Trophoblast cell (in vitro differentiated cells and primary cell): ENCODE results near the gene APBA1.

Experiments used
- DNase-seq, 2 donors: peaks; one replicate each; pipeline ENCODE4 v3.0.0-alpha.2; 2016
- H2AFZ ChIP-seq: 2 replicates; pipeline ENCODE4 v1.6.1; 2013; ENCODE audit warnings: low read length, moderate library complexity, mild to moderate bottlenecking; ENCODE audit not compliant: insufficient read depth, poor library complexity
- H2AK5ac ChIP-seq: 2 replicates; pipeline ENCODE4 v1.6.1; 2013; ENCODE audit warnings: mild to moderate bottlenecking, low read length
- H2BK120ac ChIP-seq: 2 replicates; pipeline ENCODE4 v1.6.1; 2013; ENCODE audit warnings: low read length, mild to moderate bottlenecking, moderate library complexity; ENCODE audit not compliant: insufficient read depth, poor library complexity
- H2BK12ac ChIP-seq: 2 replicates; pipeline ENCODE4 v1.6.1; 2013; ENCODE audit warnings: mild to moderate bottlenecking, low read length, moderate library complexity
- H2BK5ac ChIP-seq: 2 replicates; pipeline ENCODE4 v1.6.1; 2013; ENCODE audit warnings: low read length, low read depth, moderate library complexity, mild to moderate bottlenecking; ENCODE audit not compliant: poor library complexity
- H3K14ac ChIP-seq: 2 replicates; pipeline ENCODE4 v1.6.1; 2013; ENCODE audit warnings: mild to moderate bottlenecking, low read length
- H3K18ac ChIP-seq: 2 replicates; pipeline ENCODE4 v1.6.1; 2013; ENCODE audit warnings: mild to moderate bottlenecking, low read length
- H3K23ac ChIP-seq: 2 replicates; pipeline ENCODE4 v1.6.1; 2013; ENCODE audit warnings: low read length
- H3K27ac ChIP-seq: 2 replicates; pipeline ENCODE4 v1.5.1; 2013; ENCODE audit warnings: low read depth, mild to moderate bottlenecking, inconsistent platforms, low read length, moderate library complexity
- H3K27me3 ChIP-seq: 2 replicates; pipeline ENCODE4 v1.6.1; 2013; ENCODE audit warnings: inconsistent platforms, mild to moderate bottlenecking, low read length, moderate library complexity; ENCODE audit not compliant: insufficient read depth
- H3K36me3 ChIP-seq, 2 experiments: 1 replicate in 1 of 2; 2 replicates in 1 of 2; pipeline ENCODE4 v1.6.1; 2013; ENCODE audit warnings: low read length in 2 of 2, mild to moderate bottlenecking in 2 of 2, moderate library complexity in 1 of 2; ENCODE audit not compliant: insufficient read depth in 2 of 2, control insufficient read depth in 1 of 2
- H3K4ac ChIP-seq: 2 replicates; pipeline ENCODE4 v1.6.1; 2013; ENCODE audit warnings: low read depth, mild to moderate bottlenecking, low read length, moderate library complexity
- H3K4me1 ChIP-seq, 2 experiments: 1 replicate in 1 of 2; 2 replicates in 1 of 2; pipeline ENCODE4 v1.6.1; 2013; ENCODE audit warnings: low read length in 2 of 2, mild to moderate bottlenecking in 2 of 2, moderate library complexity in 1 of 2; ENCODE audit not compliant: insufficient read depth in 2 of 2, control insufficient read depth in 1 of 2
- H3K4me2 ChIP-seq: 2 replicates; pipeline ENCODE4 v1.6.1; 2013; ENCODE audit warnings: inconsistent platforms, mild to moderate bottlenecking, low read length, moderate library complexity
- H3K4me3 ChIP-seq: 2 replicates; pipeline ENCODE4 v1.5.1; 2013; ENCODE audit warnings: mild to moderate bottlenecking, low read depth, low read length, inconsistent platforms
- H3K79me1 ChIP-seq: one replicate; pipeline ENCODE4 v1.6.1; 2013; ENCODE audit warnings: low read length
- H3K79me2 ChIP-seq: 2 replicates; pipeline ENCODE4 v1.6.1; 2013; ENCODE audit warnings: low read length, mild to moderate bottlenecking; ENCODE audit not compliant: control insufficient read depth, insufficient read depth, poor library complexity
- H3K9ac ChIP-seq: 2 replicates; pipeline ENCODE4 v1.6.1; 2013; ENCODE audit warnings: mild to moderate bottlenecking, low read length
- H3K9me3 ChIP-seq: 2 replicates; pipeline ENCODE4 v1.6.1; 2013; ENCODE audit warnings: low read depth, mild to moderate bottlenecking, control low read depth, inconsistent platforms, low read length; ENCODE audit not compliant: insufficient read depth
- H4K12ac ChIP-seq: 2 replicates; pipeline ENCODE4 v1.6.1; 2013; ENCODE audit warnings: low read depth, mild to moderate bottlenecking, low read length, moderate library complexity
- H4K8ac ChIP-seq: 2 replicates; pipeline ENCODE4 v1.6.1; 2013; ENCODE audit warnings: low read depth, mild to moderate bottlenecking, low read length, moderate library complexity
- H4K91ac ChIP-seq: one replicate; pipeline ENCODE4 v1.6.1; 2013; ENCODE audit warnings: low read depth, mild to moderate bottlenecking, low read length, moderate library complexity
- WGBS: extraction: QIAGEN DNeasy Blood & Tissue Kit; methylation state at CpG from one replicate; pipeline ENCODE4 v1.1.7; 2013; ENCODE audit warnings: missing lambda C conversion rate; ENCODE audit not compliant: insufficient read length, insufficient coverage; ENCODE audit errors: extremely low coverage; 5-methylcytosine and 5-hydroxymethylcytosine counted together

Gene APBA1

GRCh38 chr9:69604568-69605219 is 67.5 kb downstream of the APBA1 start:
- WGBS, result no CpG with 5 or more reads among the region's 10 CpGs
- Histone ChIP-seq H4K8ac (no peak overlapping the region), H3K36me3 (no peaks in the 10 kb centered on the region), H3K9me3 (no peaks in the 10 kb centered on the region), H3K18ac (no peak overlapping the region), H2AFZ (no peak overlapping the region), H2BK120ac (no peak overlapping the region), H3K4ac (no peak overlapping the region), H3K9ac (no peak overlapping the region), H4K12ac (no peak overlapping the region), H2AK5ac (no peak overlapping the region), H3K4me1 (no peaks in the 10 kb centered on the region), H2BK5ac (no peak overlapping the region), H3K23ac (no peak overlapping the region), H3K27ac (no peak overlapping the region), H3K79me1 (no peaks in the 10 kb centered on the region), H3K4me3 (peak overlapping the region; percentile 43), H2BK12ac (no peak overlapping the region), H3K14ac (no peak overlapping the region), H3K27me3 (no peaks in the 10 kb centered on the region), H4K91ac (no peak overlapping the region), H3K4me2 (no peak overlapping the region), H3K79me2 (no peaks in the 10 kb centered on the region)
- no peak for DNase-seq

- Histone ChIP-seq H4K8ac (no peak overlapping the region), H2AK5ac (no peak overlapping the region), H4K12ac (no peak overlapping the region), H3K9me3 (no peaks in the 10 kb centered on the region), H3K14ac (no peak overlapping the region), H3K23ac (no peak overlapping the region), H2BK12ac (no peak overlapping the region), H3K4ac (no peak overlapping the region), H3K27me3 (no peaks in the 10 kb centered on the region), H3K9ac (no peak overlapping the region), H2AFZ (no peak overlapping the region), H3K79me2 (no peaks in the 10 kb centered on the region), H4K91ac (no peak overlapping the region), H2BK120ac (no peak overlapping the region), H3K27ac (no peak overlapping the region), H3K18ac (no peak overlapping the region), H2BK5ac (no peak overlapping the region), H3K4me1 (no peaks in the 10 kb centered on the region), H3K4me2 (no peak overlapping the region), H3K79me1 (no peaks in the 10 kb centered on the region), H3K4me3 (no peak overlapping the region), H3K36me3 (no peaks in the 10 kb centered on the region)
- DNase-seq, result no peak
- no CpG with 5 or more reads among the region's 5 CpGs for WGBS
These were observed 68.5 kb downstream of the APBA1 start for GRCh38 chr9:69603656-69604055.

DNA sequence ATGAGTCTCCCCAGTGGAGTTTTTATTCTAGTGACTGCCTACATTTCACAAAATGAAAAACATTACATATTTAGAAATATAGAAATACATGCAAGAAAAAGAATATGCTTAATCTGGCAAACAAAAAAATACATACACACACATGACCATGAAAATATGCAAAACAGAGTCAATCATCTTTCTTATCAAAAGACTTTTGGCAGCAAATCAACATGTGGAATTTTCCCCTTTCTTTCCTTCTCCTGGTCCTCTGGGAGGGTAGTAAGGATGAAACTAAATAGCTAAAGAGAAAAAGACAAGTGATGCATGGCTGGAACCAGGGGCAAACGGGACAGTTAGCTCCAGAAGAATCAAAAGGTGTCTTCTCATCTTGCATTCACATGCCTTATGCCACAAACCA is 69.4 kb downstream of the APBA1 start:
- H3K79me1 ChIP-seq, result no peaks in the 10 kb centered on the region
- no peaks in the 10 kb centered on the region for H3K36me3 ChIP-seq
- no peak overlapping the region for H3K23ac ChIP-seq
- H2BK12ac ChIP-seq, result no peak overlapping the region
- DNase-seq, result peak in 1 of 2 donors; percentile 7
- H3K79me2 ChIP-seq, result no peaks in the 10 kb centered on the region
- H2AFZ ChIP-seq, result no peak overlapping the region
- H3K27ac ChIP-seq, result no peak overlapping the region
- H3K27me3 ChIP-seq, result no peaks in the 10 kb centered on the region
- no peak overlapping the region for H3K18ac ChIP-seq
- H2AK5ac ChIP-seq, result no peak overlapping the region
- H3K4me1 ChIP-seq, result no peaks in the 10 kb centered on the region
- no peak overlapping the region for H2BK5ac ChIP-seq
- no peak overlapping the region for H4K8ac ChIP-seq
- no peak overlapping the region for H4K12ac ChIP-seq
- H3K14ac ChIP-seq, result no peak overlapping the region
- WGBS, result no CpG with 5 or more reads among the region's 1 CpG
- H3K4me2 ChIP-seq, result no peak overlapping the region
- no peak overlapping the region for H3K9ac ChIP-seq
- no peak overlapping the region for H2BK120ac ChIP-seq
- no peak overlapping the region for H3K4me3 ChIP-seq
- no peaks in the 10 kb centered on the region for H3K9me3 ChIP-seq
- H3K4ac ChIP-seq, result no peak overlapping the region
- H4K91ac ChIP-seq, result no peak overlapping the region

DNA sequence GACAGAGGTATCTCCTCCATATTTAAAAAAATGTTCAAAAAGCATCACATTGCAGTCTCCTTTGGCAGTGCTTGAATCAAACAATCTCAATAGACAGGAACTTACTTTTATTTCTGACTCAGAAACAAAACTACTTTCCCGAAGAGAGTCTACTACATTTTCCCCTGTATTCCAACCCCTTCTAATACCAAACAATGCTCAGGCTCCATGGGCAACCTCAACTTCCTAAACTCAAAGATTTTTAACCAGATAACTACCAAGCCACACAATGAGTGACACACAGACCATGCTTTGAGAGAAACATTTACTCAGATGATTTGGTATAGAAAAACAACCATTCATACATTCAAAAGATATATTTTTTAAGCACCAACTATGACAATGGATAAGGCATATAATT is 70.5 kb downstream of the APBA1 start:
- no peak overlapping the region for H2BK12ac ChIP-seq
- H4K12ac ChIP-seq, result no peak overlapping the region
- H3K79me1 ChIP-seq, result no peaks in the 10 kb centered on the region
- no peak overlapping the region for H2AK5ac ChIP-seq
- H3K4me3 ChIP-seq, result no peak overlapping the region
- H3K4me2 ChIP-seq, result no peak overlapping the region
- no peak overlapping the region for H3K18ac ChIP-seq
- H4K91ac ChIP-seq, result no peak overlapping the region
- no peak overlapping the region for H3K9ac ChIP-seq
- no peak for DNase-seq
- H3K4me1 ChIP-seq, result no peaks in the 10 kb centered on the region
- no peak overlapping the region for H3K27ac ChIP-seq
- no peak overlapping the region for H2BK5ac ChIP-seq
- H3K9me3 ChIP-seq, result no peaks in the 10 kb centered on the region
- H3K27me3 ChIP-seq, result no peaks in the 10 kb centered on the region
- H3K79me2 ChIP-seq, result no peaks in the 10 kb centered on the region
- no peak overlapping the region for H4K8ac ChIP-seq
- no peak overlapping the region for H3K14ac ChIP-seq
- WGBS, result no CpG with 5 or more reads among the region's 1 CpG
- H2AFZ ChIP-seq, result no peak overlapping the region
- H2BK120ac ChIP-seq, result no peak overlapping the region
- no peak overlapping the region for H3K4ac ChIP-seq
- H3K36me3 ChIP-seq, result no peaks in the 10 kb centered on the region
- no peak overlapping the region for H3K23ac ChIP-seq
